ENCODE data around the gene DDIT4. TPM values are rescaled to one million over a fixed set of nuclear protein-coding genes. Genes with fewer than 3 reads are reported as not detected.
"Not testable (repeated sequence)": the region's sequence is repeated elsewhere in the genome, so short reads cannot be mapped to it uniquely, and the experiment has no call there.

Gene DDIT4
- polyA plus RNA-seq, 4 donors = 45.1 to 88.8 (median 49.4) TPM

GRCh38 chr10:72248468-72249151, 25.1 kb upstream of the DDIT4 start:
- DNase-seq (ENCODE audit: low read depth in 4 of 4, low spot score in 3 of 4) = no peak

GRCh38 chr10:72249176-72249862, 24.4 kb upstream of the DDIT4 start:
- not testable (repeated sequence) for DNase-seq (ENCODE audit: low read depth in 4 of 4, low spot score in 3 of 4)

- DNase-seq (ENCODE audit: low read depth in 4 of 4, low spot score in 3 of 4) = no peak
Measured at GRCh38 chr10:72250666-72251065, 23.1 kb upstream of the DDIT4 start.

- no peak for DNase-seq (ENCODE audit: low read depth in 4 of 4, low spot score in 3 of 4)
Measured at GRCh38 chr10:72251635-72252034, 22.1 kb upstream of the DDIT4 start.

GRCh38 chr10:72252972-72253371, 20.8 kb upstream of the DDIT4 start:
- no peak for DNase-seq (ENCODE audit: low read depth in 4 of 4, low spot score in 3 of 4)

GRCh38 chr10:72253578-72253977, 20.1 kb upstream of the DDIT4 start:
- no peak for DNase-seq (ENCODE audit: low read depth in 4 of 4, low spot score in 3 of 4)

- DNase-seq (ENCODE audit: low read depth in 4 of 4, low spot score in 3 of 4) = no peak
Measured at GRCh38 chr10:72254813-72255568, 18.7 kb upstream of the DDIT4 start.

GRCh38 chr10:72255977-72256729, 17.6 kb upstream of the DDIT4 start:
- no peak for DNase-seq (ENCODE audit: low read depth in 4 of 4, low spot score in 3 of 4)

GRCh38 chr10:72257051-72257892, 16.5 kb upstream of the DDIT4 start:
- DNase-seq (ENCODE audit: low read depth in 4 of 4, low spot score in 3 of 4) = no peak

- no peak for DNase-seq (ENCODE audit: low read depth in 4 of 4, low spot score in 3 of 4)
Measured at GRCh38 chr10:72258617-72259016, 15.1 kb upstream of the DDIT4 start.

GRCh38 chr10:72259491-72260238, 14.1 kb upstream of the DDIT4 start:
- no peak for DNase-seq (ENCODE audit: low read depth in 4 of 4, low spot score in 3 of 4)

GRCh38 chr10:72260239-72260975, 13.3 kb upstream of the DDIT4 start:
- DNase-seq (ENCODE audit: low read depth in 4 of 4, low spot score in 3 of 4) = peak; percentile 86 to 93 (median 90)

GRCh38 chr10:72260976-72261783, 12.5 kb upstream of the DDIT4 start:
- DNase-seq (ENCODE audit: low read depth in 4 of 4, low spot score in 3 of 4) = no peak

GRCh38 chr10:72261784-72262404, 11.8 kb upstream of the DDIT4 start:
- DNase-seq (ENCODE audit: low read depth in 4 of 4, low spot score in 3 of 4) = no peak

- no peak for DNase-seq (ENCODE audit: low read depth in 4 of 4, low spot score in 3 of 4)
Measured at GRCh38 chr10:72263613-72264241, 10.0 kb upstream of the DDIT4 start.

- no peak for DNase-seq (ENCODE audit: low read depth in 4 of 4, low spot score in 3 of 4)
Measured at GRCh38 chr10:72264536-72264935, 9.2 kb upstream of the DDIT4 start.

GRCh38 chr10:72265508-72265907, 8.2 kb upstream of the DDIT4 start:
- DNase-seq (ENCODE audit: low read depth in 4 of 4, low spot score in 3 of 4) = no peak

Data from right renal pelvis (tissue), 4 donors.